Astrocyte of the cerebellum (primary cell): ENCODE measurements around the gene JPT2.

Experiments
- DNase-seq: peaks from one replicate; pipeline ENCODE4 v3.0.0-alpha.2; 2011; ENCODE audit warnings: low read depth
- H3K4me3 ChIP-seq: 2 replicates; pipeline ENCODE4 v1.5.1; 2011; ENCODE audit warnings: mild to moderate bottlenecking, low read depth, low read length, moderate library complexity
- in situ Hi-C: cut with HindIII; loops from 2 replicates; pipeline ENCODE4 v1.10.0; 2017; ENCODE audit warnings: low sequenced_read_pairs
- TF ChIP-seq, protein P1 (sequence below): IDR thresholded peaks from 2 replicates; pipeline ENCODE4 v1.5.1; 2012; ENCODE audit warnings: low read length, low read depth, moderate library complexity, mild to moderate bottlenecking; ENCODE audit errors: missing control alignments

The JPT2 gene

DNA sequence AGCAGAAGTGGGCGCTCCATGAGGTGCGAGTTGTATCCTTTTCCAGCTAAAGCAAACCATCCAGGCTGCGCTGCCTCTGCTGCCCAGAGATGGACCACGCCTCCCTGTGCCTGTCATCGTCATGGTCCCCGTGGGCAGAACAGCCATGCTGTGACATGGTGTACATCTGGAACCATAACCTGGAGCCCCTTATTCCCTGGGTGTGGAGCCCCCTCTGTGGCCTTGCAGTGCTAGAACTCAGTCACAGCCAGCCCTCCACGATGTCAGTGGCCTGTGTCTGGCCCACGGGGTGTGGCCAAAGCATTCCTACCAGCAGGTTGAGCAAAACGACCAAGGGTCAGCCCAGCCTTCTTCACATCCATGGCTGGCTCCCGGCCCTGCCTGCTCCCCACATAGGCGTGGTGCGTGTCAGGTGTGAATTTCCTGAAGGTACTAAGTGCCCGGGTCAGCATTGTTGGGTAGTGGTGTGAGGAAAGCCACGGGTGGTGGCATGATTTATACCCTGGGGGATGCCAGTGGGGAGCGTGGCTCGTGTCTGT lies 22.7 kb upstream of the JPT2 start:
- DNase-seq, result no peak
- TF ChIP-seq, protein P1, sequence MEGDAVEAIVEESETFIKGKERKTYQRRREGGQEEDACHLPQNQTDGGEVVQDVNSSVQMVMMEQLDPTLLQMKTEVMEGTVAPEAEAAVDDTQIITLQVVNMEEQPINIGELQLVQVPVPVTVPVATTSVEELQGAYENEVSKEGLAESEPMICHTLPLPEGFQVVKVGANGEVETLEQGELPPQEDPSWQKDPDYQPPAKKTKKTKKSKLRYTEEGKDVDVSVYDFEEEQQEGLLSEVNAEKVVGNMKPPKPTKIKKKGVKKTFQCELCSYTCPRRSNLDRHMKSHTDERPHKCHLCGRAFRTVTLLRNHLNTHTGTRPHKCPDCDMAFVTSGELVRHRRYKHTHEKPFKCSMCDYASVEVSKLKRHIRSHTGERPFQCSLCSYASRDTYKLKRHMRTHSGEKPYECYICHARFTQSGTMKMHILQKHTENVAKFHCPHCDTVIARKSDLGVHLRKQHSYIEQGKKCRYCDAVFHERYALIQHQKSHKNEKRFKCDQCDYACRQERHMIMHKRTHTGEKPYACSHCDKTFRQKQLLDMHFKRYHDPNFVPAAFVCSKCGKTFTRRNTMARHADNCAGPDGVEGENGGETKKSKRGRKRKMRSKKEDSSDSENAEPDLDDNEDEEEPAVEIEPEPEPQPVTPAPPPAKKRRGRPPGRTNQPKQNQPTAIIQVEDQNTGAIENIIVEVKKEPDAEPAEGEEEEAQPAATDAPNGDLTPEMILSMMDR, result no peak
- H3K4me3 ChIP-seq, result no peak overlapping the region
- in situ Hi-C loops, result no loop called here

DNA sequence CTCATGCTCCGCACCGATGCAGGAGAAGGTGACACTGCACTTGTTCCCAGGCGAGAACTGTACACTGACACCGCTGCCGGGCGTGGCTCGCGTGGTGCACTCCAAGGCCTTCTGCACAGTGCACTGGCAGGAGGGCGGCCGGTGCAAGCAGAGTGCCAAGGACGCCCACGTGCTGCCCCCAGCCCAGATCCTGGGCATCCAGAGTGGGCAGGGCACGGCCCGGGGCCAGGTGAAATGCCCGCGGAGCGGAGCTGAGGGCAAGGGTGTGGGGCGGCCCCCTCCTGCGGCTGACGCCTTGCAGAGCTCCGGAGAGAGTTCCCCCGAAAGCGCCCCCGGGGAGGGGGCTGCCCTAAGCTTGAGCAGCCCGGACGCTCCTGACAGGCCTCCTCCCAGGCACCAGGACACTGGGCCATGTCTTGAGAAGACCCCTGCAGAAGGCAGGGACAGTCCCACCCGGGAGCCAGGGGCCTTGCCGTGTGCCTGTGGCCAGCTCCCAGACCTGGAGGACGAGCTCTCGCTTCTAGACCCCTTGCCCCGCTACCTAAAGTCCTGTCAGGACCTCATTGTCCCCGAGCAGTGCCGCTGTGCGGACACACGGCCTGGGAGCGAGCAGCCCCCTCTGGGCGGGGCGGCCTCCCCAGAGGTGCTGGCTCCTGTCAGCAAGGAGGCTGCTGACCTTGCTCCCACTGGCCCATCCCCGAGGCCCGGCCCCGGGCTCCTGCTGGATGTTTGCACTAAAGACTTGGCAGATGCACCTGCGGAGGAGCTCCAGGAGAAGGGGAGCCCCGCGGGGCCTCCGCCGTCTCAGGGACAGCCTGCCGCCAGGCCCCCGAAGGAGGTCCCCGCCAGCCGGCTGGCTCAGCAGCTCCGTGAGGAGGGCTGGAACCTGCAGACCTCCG lies 21.9 kb upstream of the JPT2 start:
- TF ChIP-seq, protein P1, result no peak
- H3K4me3 ChIP-seq, result no peak overlapping the region
- in situ Hi-C loops, result no loop called here
- no peak for DNase-seq

DNA sequence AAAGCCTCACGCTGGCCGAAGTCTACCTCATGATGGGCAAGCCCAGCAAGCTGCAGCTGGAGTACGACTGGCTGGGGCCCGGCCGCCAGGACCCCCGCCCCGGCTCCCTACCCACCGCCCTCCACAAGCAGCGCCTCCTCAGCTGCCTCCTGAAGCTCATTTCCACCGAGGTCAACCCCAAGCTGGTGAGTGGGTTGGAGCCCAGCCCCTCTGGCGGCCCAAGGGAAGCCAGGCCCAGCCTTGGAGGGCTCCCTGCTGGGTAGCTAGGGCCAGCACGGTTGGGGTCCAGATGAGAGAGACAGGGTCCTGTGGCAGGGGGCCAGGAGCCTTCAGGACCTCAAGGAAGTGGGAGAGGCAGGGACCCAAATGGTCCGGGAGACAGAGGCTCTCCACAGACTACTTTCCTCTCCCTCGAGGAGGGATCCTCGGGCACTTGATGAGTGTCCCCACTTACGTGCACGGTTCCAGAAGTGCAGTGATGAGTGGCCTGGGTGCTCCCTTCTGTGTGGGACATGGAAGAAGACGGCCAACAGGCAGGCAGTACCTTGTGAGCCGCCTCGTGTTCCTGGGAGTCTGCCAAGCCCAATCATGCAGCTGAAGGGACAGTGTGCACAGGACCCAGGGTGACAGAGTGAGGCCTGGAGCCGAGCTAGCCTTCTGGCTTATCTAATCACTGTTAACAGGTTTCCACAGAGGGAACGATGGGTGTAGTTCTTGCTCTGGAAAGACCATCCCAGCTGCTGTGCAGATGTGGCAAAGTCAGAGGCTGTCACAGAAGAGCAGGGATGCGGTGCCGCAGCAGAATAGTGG lies 21.1 kb upstream of the JPT2 start:
- TF ChIP-seq, protein P1, result no peak
- in situ Hi-C loops, result no loop called here
- no peak for DNase-seq
- H3K4me3 ChIP-seq, result no peak overlapping the region

DNA sequence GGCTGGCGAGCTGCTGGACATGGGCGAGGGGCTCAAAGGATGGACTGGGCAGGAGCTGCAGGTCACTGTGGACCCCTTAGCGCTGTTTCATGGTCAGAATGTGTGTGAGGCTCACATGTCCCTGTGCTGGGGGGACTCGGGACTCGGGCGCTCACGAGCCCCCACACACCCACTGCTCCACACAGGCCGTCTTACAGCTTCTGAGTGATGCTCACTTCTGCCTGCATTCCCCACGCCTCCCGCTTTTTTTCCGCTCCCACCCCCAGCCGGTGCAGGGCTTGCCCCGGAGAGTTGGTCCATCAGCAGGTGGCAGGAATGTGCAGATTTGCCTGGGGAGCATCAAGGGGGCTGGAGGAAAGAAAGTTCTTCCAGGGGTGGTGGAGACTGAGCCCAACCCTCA lies 20.2 kb upstream of the JPT2 start:
- no peak overlapping the region for H3K4me3 ChIP-seq
- TF ChIP-seq, protein P1, result no peak
- in situ Hi-C loops, result no loop called here
- no peak for DNase-seq

DNA sequence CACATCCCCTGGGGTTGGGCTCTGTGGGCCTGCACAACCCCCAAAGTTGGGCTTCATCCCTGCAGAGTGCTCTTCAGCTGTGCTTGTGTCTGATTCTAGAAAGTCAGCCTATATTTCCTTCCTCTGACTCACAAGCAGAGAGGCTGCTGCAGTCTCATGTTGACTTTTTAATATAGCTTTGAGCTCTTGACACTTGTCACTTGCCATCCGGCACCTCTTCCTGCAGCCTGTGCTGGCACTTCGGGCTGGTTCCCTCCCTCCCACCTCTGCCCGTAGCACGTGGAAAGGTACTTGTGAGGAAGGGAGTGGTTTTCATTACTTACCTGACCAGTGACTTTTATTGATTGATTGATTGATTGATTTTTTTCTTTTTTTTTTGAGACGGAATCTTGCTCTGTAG lies 19.0 kb upstream of the JPT2 start:
- in situ Hi-C loops, result no loop called here
- TF ChIP-seq, protein P1, result no peak
- no peak for DNase-seq
- no peak overlapping the region for H3K4me3 ChIP-seq

DNA sequence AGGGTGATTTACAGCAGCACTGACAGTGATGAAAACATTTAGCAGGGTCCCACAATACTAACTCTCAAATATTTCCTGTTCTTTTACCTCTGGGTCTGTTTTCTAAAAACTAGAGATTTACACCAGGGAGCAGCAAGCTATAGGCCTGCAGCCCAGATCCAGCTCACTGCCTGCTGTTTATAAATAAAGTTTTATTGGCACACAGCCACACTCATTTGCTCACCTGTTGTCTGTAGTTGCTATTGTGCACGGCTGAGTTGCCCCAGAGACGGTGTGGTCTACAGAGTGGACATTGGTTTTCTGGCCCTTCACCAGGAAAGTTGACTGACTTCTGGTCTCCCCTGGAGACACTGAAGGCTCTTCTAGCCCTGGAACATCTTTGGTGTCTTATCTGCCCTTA lies 16.3 kb upstream of the JPT2 start:
- in situ Hi-C loops, result no loop called here
- TF ChIP-seq, protein P1, result no peak
- H3K4me3 ChIP-seq, result no peak overlapping the region
- DNase-seq, result no peak
